HepG2 (cell line): ENCODE results near the gene TXNRD1. TPM values are rescaled to one million over a fixed set of nuclear protein-coding genes. Genes with fewer than 3 reads are reported as not detected.

Source experiments
- ATF7-NPFF ChIP-seq: sonication (generic); formaldehyde crosslinking; IDR thresholded peaks from 2 replicates; pipeline ENCODE4 v1.8.1; 2023; ENCODE audit warnings: mild to moderate bottlenecking, low read depth, missing genetic modification reagents, moderate library complexity
- DBP ChIP-seq: sonication (generic); formaldehyde crosslinking; IDR thresholded peaks from 2 replicates; pipeline ENCODE4 v1.4.0; 2020; ENCODE audit warnings: missing genetic modification reagents; ENCODE audit errors: not compliant biosample characterization
- GFI1 ChIP-seq: sonication (generic); formaldehyde crosslinking; IDR thresholded peaks from 2 replicates; pipeline ENCODE4 v1.5.0; 2020; ENCODE audit warnings: missing genetic modification reagents, mild to moderate bottlenecking, borderline replicate concordance
- HBP1 ChIP-seq: IDR thresholded peaks from 2 replicates; pipeline ENCODE4 v1.6.1; 2016; ENCODE audit warnings: low read depth, control low read depth
- KAT8 ChIP-seq: IDR thresholded peaks from 2 replicates; pipeline ENCODE4 v1.6.1; 2016; ENCODE audit warnings: missing genetic modification reagents, missing compliant biosample characterization
- MAFK ChIP-seq, 2 experiments: IDR thresholded peaks in 1 of 2; conservative IDR thresholded peaks in 1 of 2; 2 replicates each; pipeline ENCODE4 v1.6.1; 2011; ENCODE audit warnings: improper control_type of control experiment in 2 of 2, low read length in 2 of 2
- MED8 ChIP-seq: sonication (generic); formaldehyde crosslinking; IDR thresholded peaks from 2 replicates; pipeline ENCODE4 v1.8.1; 2023; ENCODE audit warnings: mild to moderate bottlenecking, missing genetic modification reagents; ENCODE audit not compliant: insufficient replicate concordance
- MXD1 ChIP-seq: sonication (generic); formaldehyde crosslinking; IDR thresholded peaks from 2 replicates; pipeline ENCODE4 v1.4.0; 2020; ENCODE audit warnings: mild to moderate bottlenecking, missing genetic modification reagents
- PITX1 ChIP-seq: sonication (generic); formaldehyde crosslinking; IDR thresholded peaks from 2 replicates; pipeline ENCODE4 v1.5.1; 2020; ENCODE audit warnings: mild to moderate bottlenecking, missing genetic modification reagents
- PREB ChIP-seq: sonication (generic); formaldehyde crosslinking; IDR thresholded peaks from 2 replicates; pipeline ENCODE4 v1.4.0; 2020; ENCODE audit warnings: missing genetic modification reagents
- SALL2 ChIP-seq: sonication (generic); formaldehyde crosslinking; IDR thresholded peaks from 2 replicates; pipeline ENCODE4 v1.8.1; 2023; ENCODE audit warnings: mild to moderate bottlenecking, missing genetic modification reagents, inconsistent platforms
- TBX2 ChIP-seq: sonication (generic); formaldehyde crosslinking; IDR thresholded peaks from 2 replicates; pipeline ENCODE4 v1.5.0; 2020; ENCODE audit warnings: missing genetic modification reagents, mild to moderate bottlenecking, borderline replicate concordance
- TFE3 ChIP-seq: IDR thresholded peaks from 2 replicates; pipeline ENCODE4 v1.6.1; 2016
- TOPORS ChIP-seq: sonication (generic); formaldehyde crosslinking; IDR thresholded peaks from 2 replicates; pipeline ENCODE4 v1.8.0; 2023; ENCODE audit warnings: mild to moderate bottlenecking, missing genetic modification reagents
- ZBTB7A ChIP-seq: sonication (generic); formaldehyde crosslinking; IDR thresholded peaks from 2 replicates; pipeline ENCODE4 v1.8.0; 2022; ENCODE audit warnings: mild to moderate bottlenecking, missing genetic modification reagents
- ZC3H13 ChIP-seq: sonication (generic); formaldehyde crosslinking; IDR thresholded peaks from 2 replicates; pipeline ENCODE4 v1.8.1; 2023; ENCODE audit warnings: mild to moderate bottlenecking, missing genetic modification reagents, moderate library complexity
- ZNF331 ChIP-seq: sonication (generic); formaldehyde crosslinking; IDR thresholded peaks from 2 replicates; pipeline ENCODE4 v1.4.0; 2020; ENCODE audit warnings: missing genetic modification reagents
- ZNF567 ChIP-seq: sonication (generic); formaldehyde crosslinking; IDR thresholded peaks from 2 replicates; pipeline ENCODE4 v1.8.1; 2023; ENCODE audit warnings: mild to moderate bottlenecking, missing genetic modification reagents, borderline replicate concordance
- ZNF569 ChIP-seq: sonication (generic); formaldehyde crosslinking; IDR thresholded peaks from 2 replicates; pipeline ENCODE4 v1.5.0; 2020; ENCODE audit warnings: mild to moderate bottlenecking, missing genetic modification reagents, moderate library complexity, borderline replicate concordance
- ZNF652 ChIP-seq: IDR thresholded peaks from 2 replicates; pipeline ENCODE4 v1.6.1; 2016; ENCODE audit warnings: low read depth, borderline replicate concordance
- ZNF788 ChIP-seq: sonication (generic); formaldehyde crosslinking; IDR thresholded peaks from 2 replicates; pipeline ENCODE4 v1.5.0; 2020; ENCODE audit warnings: mild to moderate bottlenecking, missing genetic modification reagents, borderline replicate concordance
- ZSCAN5A ChIP-seq: sonication (generic); formaldehyde crosslinking; IDR thresholded peaks from 2 replicates; pipeline ENCODE4 v1.8.0; 2022; ENCODE audit warnings: mild to moderate bottlenecking, missing genetic modification reagents, borderline replicate concordance
- polyA plus RNA-seq, 8 experiments: library from polyadenylated mRNA; depleted of rRNA in 3 of 8; stranded (reverse) in 7 of 8; unstranded in 1 of 8; fragments of >200 nt; fragmentation: Illumina TruSeq in 4 of 8; extraction: Trizol in 4 of 8; gene quantifications; 2 replicates each; pipeline versions ENCODE4 v1.2.1 to v1.2.3, GENCODE V29; 2011 to 2016; ENCODE audit warnings: low read depth in 4 of 8, missing spikeins in 1 of 8, mixed read lengths in 1 of 8; ENCODE audit not compliant: insufficient read depth in 1 of 8
- total RNA-seq, 5 experiments: library from RNA; depleted of rRNA; stranded (reverse); fragments of >200 nt; fragmentation: Illumina TruSeq; extraction: Trizol; gene quantifications; 2 replicates each; pipeline ENCODE4 v1.2.3, GENCODE V29; 2016; ENCODE audit warnings: low read depth in 1 of 5

The TXNRD1 gene
- total and polyA plus RNA-seq, 2 of the 13 experiments (the other 11 are each of a cell fraction or from before 2014, with no cell fraction given), result 54.0 to 190 TPM

- TF ChIP-seq DBP (no peak), ZBTB7A (CRISPR knock-in tag) (no peak), HBP1 (CRISPR knock-in tag) (peak; percentile 86; the same call in 1 of the 2 replicates), TFE3 (CRISPR knock-in tag) (peak; percentile 83), MED8 (no peak), ZSCAN5A (CRISPR knock-in tag) (peak; percentile 82), MAFK (conservative IDR thresholded peaks at IDR 0.05 in 1 of 2, IDR thresholded peaks at IDR 0.05 in 1 of 2; ENCODE audit: low read length in 2 of 2) (peak; percentile 30 to 57; a peak in 3 of 4 replicates), ATF7-NPFF (CRISPR knock-in tag) (peak; percentile 89), TBX2 (CRISPR knock-in tag) (peak; percentile 85), PITX1 (CRISPR knock-in tag) (peak; percentile 79; the same call in 1 of the 2 replicates), TOPORS (CRISPR knock-in tag) (peak; percentile 81), ZNF569 (CRISPR knock-in tag) (no peak), ZNF788 (CRISPR knock-in tag) (peak; percentile 87; the same call in 1 of the 2 replicates), KAT8 (CRISPR knock-in tag) (peak; percentile 72; the same call in 1 of the 2 replicates), ZNF331 (peak; percentile 91), ZC3H13 (CRISPR knock-in tag) (peak; percentile 73), ZNF652 (peak; percentile 57; the same call in 1 of the 2 replicates), SALL2 (CRISPR knock-in tag) (peak; percentile 76; the same call in 1 of the 2 replicates), ZNF567 (no peak), MXD1 (CRISPR knock-in tag) (peak; percentile 78; the same call in 1 of the 2 replicates), GFI1 (CRISPR knock-in tag) (no peak; the same call in 1 of the 2 replicates), PREB (CRISPR knock-in tag) (no peak)
Observed at GRCh38 chr12:104288635-104289274, 73.2 kb downstream of the TXNRD1 start (continued).
